ENCODE data around the gene FOXP3. TPM values are rescaled to one million over a fixed set of nuclear protein-coding genes. Genes with fewer than 3 reads are reported as not detected.

FOXP3 gene
- total RNA-seq, 1 experiment from 2014 or later: 0.26 TPM

GRCh38 chrX:49291615-49292337 lies 27.3 kb upstream of the FOXP3 start:
- DNase-seq (ENCODE audit: low read depth, low spot score) (peak; percentile 28), ATAC-seq (peak; percentile 91)
- CTCF ChIA-PET: interaction anchor here (1.1 kb wide), 1 partner anchor 23 kb away, joined by 3 read pairs; no protein-coding TSS in a partner anchor
- POLR2A ChIA-PET: no interaction called here
- no peaks in the 10 kb centered on the region for H3K4me1 ChIP-seq (ENCODE audit: control insufficient read depth, insufficient read depth, low read length)
- H3K27me3 ChIP-seq (ENCODE audit: control insufficient read depth, insufficient read depth, low read length): no peaks in the 10 kb centered on the region
- no TSS peak for BruUV-seq (replicated peaks)
- in situ Hi-C loops (cut with HindIII; ENCODE audit: low pct_unique_long_range_greater_than_20kb, low sequenced_read_pairs): no loop called here
- H3K4me3 ChIP-seq (ENCODE audit: low read depth in 2 of 2, low read length in 2 of 2): no peak overlapping the region
- H3K9me3 ChIP-seq (ENCODE audit: control insufficient read depth, insufficient read depth, low read depth, low read length): no peaks in the 10 kb centered on the region
- no peaks in the 10 kb centered on the region for H3K36me3 ChIP-seq (ENCODE audit: control insufficient read depth, insufficient read depth, low read length)
- intact Hi-C loops (cut with micrococcal nuclease; ENCODE audit: unreplicated experiment): loop anchor here (1.0 kb wide), 1 partner anchor 463 kb away; no protein-coding TSS in a partner anchor
- TF ChIP-seq TCF7L2 (IDR thresholded peaks at IDR 0.05; ENCODE audit: low read depth, low read length) (no peak), POLR2AphosphoS5 (IDR thresholded peaks at IDR 0.05; ENCODE audit: low read depth, low read length) (no peak)
- TF ChIP-seq, protein P1, sequence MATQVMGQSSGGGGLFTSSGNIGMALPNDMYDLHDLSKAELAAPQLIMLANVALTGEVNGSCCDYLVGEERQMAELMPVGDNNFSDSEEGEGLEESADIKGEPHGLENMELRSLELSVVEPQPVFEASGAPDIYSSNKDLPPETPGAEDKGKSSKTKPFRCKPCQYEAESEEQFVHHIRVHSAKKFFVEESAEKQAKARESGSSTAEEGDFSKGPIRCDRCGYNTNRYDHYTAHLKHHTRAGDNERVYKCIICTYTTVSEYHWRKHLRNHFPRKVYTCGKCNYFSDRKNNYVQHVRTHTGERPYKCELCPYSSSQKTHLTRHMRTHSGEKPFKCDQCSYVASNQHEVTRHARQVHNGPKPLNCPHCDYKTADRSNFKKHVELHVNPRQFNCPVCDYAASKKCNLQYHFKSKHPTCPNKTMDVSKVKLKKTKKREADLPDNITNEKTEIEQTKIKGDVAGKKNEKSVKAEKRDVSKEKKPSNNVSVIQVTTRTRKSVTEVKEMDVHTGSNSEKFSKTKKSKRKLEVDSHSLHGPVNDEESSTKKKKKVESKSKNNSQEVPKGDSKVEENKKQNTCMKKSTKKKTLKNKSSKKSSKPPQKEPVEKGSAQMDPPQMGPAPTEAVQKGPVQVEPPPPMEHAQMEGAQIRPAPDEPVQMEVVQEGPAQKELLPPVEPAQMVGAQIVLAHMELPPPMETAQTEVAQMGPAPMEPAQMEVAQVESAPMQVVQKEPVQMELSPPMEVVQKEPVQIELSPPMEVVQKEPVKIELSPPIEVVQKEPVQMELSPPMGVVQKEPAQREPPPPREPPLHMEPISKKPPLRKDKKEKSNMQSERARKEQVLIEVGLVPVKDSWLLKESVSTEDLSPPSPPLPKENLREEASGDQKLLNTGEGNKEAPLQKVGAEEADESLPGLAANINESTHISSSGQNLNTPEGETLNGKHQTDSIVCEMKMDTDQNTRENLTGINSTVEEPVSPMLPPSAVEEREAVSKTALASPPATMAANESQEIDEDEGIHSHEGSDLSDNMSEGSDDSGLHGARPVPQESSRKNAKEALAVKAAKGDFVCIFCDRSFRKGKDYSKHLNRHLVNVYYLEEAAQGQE (IDR thresholded peaks at IDR 0.05; ENCODE audit: insufficient read depth in 1 of 2, low read depth in 2 of 2, low read length in 1 of 2): no peak
- TF ChIP-seq, protein P2, sequence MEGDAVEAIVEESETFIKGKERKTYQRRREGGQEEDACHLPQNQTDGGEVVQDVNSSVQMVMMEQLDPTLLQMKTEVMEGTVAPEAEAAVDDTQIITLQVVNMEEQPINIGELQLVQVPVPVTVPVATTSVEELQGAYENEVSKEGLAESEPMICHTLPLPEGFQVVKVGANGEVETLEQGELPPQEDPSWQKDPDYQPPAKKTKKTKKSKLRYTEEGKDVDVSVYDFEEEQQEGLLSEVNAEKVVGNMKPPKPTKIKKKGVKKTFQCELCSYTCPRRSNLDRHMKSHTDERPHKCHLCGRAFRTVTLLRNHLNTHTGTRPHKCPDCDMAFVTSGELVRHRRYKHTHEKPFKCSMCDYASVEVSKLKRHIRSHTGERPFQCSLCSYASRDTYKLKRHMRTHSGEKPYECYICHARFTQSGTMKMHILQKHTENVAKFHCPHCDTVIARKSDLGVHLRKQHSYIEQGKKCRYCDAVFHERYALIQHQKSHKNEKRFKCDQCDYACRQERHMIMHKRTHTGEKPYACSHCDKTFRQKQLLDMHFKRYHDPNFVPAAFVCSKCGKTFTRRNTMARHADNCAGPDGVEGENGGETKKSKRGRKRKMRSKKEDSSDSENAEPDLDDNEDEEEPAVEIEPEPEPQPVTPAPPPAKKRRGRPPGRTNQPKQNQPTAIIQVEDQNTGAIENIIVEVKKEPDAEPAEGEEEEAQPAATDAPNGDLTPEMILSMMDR (IDR thresholded peaks at IDR 0.05): peak; percentile 85
- no peak overlapping the region for H3K27ac ChIP-seq (ENCODE audit: low read length)

DNA sequence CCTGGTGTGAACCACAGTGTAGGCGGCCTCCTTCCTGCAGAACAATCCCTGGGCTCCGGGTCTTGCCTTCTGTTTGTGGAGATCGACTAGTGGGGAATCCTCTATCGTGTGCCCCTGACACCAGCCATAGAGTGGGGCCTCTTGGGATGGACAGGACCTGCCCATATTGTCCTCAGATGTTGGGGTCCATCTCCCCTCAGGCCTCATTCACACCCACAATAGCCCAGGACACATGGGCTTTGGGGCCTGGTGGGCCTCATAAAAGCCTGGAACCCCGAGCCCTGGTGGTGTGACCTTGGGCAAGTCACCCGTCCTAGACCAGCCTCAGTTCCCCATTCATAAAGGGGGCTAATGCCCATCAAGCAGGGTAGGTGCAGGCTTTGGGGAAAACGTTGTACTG lies 25.7 kb upstream of the FOXP3 start:
- no TSS peak for BruUV-seq (replicated peaks)
- DNase-seq (ENCODE audit: low read depth, low spot score) (no peak), ATAC-seq (no peak)
- no peak overlapping the region for H3K27ac ChIP-seq (ENCODE audit: low read length)
- no peak overlapping the region for H3K4me3 ChIP-seq (ENCODE audit: low read depth in 2 of 2, low read length in 2 of 2)
- H3K9me3 ChIP-seq (ENCODE audit: control insufficient read depth, insufficient read depth, low read depth, low read length): no peaks in the 10 kb centered on the region
- intact Hi-C loops (cut with micrococcal nuclease; ENCODE audit: unreplicated experiment) (no loop called here), in situ Hi-C loops (cut with HindIII; ENCODE audit: low pct_unique_long_range_greater_than_20kb, low sequenced_read_pairs) (no loop called here)
- H3K4me1 ChIP-seq (ENCODE audit: control insufficient read depth, insufficient read depth, low read length): no peaks in the 10 kb centered on the region
- CTCF ChIA-PET: no interaction called here
- TF ChIP-seq POLR2AphosphoS5 (IDR thresholded peaks at IDR 0.05; ENCODE audit: low read depth, low read length) (no peak), SIN3A (IDR thresholded peaks at IDR 0.05; ENCODE audit: borderline replicate concordance, insufficient read depth, low read depth, low read length) (no peak), TCF7L2 (IDR thresholded peaks at IDR 0.05; ENCODE audit: low read depth, low read length) (no peak)
- TF ChIP-seq, protein P1 (IDR thresholded peaks at IDR 0.05; ENCODE audit: insufficient read depth in 1 of 2, low read depth in 2 of 2, low read length in 1 of 2): no peak
- TF ChIP-seq, protein P2 (IDR thresholded peaks at IDR 0.05): no peak
- no peaks in the 10 kb centered on the region for H3K36me3 ChIP-seq (ENCODE audit: control insufficient read depth, insufficient read depth, low read length)
- no peaks in the 10 kb centered on the region for H3K27me3 ChIP-seq (ENCODE audit: control insufficient read depth, insufficient read depth, low read length)
- POLR2A ChIA-PET: no interaction called here
